PFSK-1 (cell line): ENCODE measurements around the gene PTS.

Experiments used
- POLR2AphosphoS5 ChIP-seq: IDR thresholded peaks from 2 replicates; pipeline ENCODE4 v1.6.1; 2012; ENCODE audit warnings: low read depth, mild to moderate bottlenecking, control low read depth, low read length, moderate library complexity
- REST ChIP-seq, 2 experiments: IDR thresholded peaks; 2 replicates each; pipeline versions ENCODE4 v1.6.1 to v1.8.0; 2011 to 2012; ENCODE audit warnings: low read depth in 2 of 2, low read length in 2 of 2, control low read depth in 1 of 2, inconsistent platforms in 1 of 2, mild to moderate bottlenecking in 1 of 2, moderate library complexity in 1 of 2; ENCODE audit not compliant: insufficient read depth in 1 of 2

- TF ChIP-seq POLR2AphosphoS5, result no peak
- no peak for TF ChIP-seq REST (IDR thresholded peaks at IDR 0.05; ENCODE audit: insufficient read depth in 1 of 2, low read depth in 2 of 2, low read length in 2 of 2)
Measured at GRCh38 chr11:112274007-112274783, 48.0 kb downstream of the PTS start.
